GM12892 (cell line): Measurements from ENCODE around the gene LRRTM4.

Experiments
- DNase-seq: peaks from one replicate; pipeline ENCODE4 v3.0.0; 2011; ENCODE audit not compliant: insufficient read length
- FAIRE-seq: peaks from 2 replicates; lab custom pipeline; 2011; peaks lifted over from hg19 to GRCh38; lab: Jason Lieb, UNC
- POLR2A ChIP-seq: IDR thresholded peaks from 2 replicates; pipeline ENCODE4 v1.6.1; 2011; ENCODE audit warnings: low read depth, low read length, control low read depth
- POLR2AphosphoS5 ChIP-seq: IDR thresholded peaks from 2 replicates; pipeline ENCODE4 v1.6.1; 2011; ENCODE audit warnings: low read depth, low read length, control low read depth
- TAF1 ChIP-seq: IDR thresholded peaks from 2 replicates; pipeline ENCODE4 v1.6.1; 2011; ENCODE audit warnings: low read depth, mild to moderate bottlenecking, control low read depth, low read length, borderline replicate concordance

Gene LRRTM4

DNA sequence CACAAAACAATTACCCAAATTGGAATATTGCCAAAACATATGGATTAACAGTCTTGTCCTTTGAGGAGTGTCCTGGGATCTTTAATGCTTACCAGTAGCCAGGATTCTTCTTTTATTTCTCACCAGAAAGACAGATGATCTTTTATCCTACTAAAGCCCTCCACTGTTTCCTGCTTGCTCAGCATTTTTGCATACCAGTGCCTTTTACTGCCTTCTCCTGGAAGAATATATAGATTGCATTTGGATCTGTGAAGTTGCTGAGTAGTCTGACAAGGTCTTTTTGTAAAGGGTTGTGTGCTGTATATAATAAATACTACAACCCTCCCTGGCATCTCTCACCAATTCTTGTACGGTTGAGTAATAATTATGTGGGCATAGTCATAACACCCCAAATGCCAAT is 652.2 kb downstream of the LRRTM4 start:
- TF ChIP-seq POLR2AphosphoS5 (no peak), TAF1 (no peak), POLR2A (no peak)
- DNase-seq: no peak
- FAIRE-seq: no peak

GRCh38 chr2:76867854-76868253 is 654.3 kb downstream of the LRRTM4 start:
- TF ChIP-seq TAF1: no peak
- no peak for TF ChIP-seq POLR2A
- no peak for TF ChIP-seq POLR2AphosphoS5
- FAIRE-seq: no peak
- no peak for DNase-seq

GRCh38 chr2:76866464-76866863 is 655.7 kb downstream of the LRRTM4 start:
- no peak for TF ChIP-seq POLR2A
- TF ChIP-seq POLR2AphosphoS5: no peak
- TF ChIP-seq TAF1: no peak
- DNase-seq: no peak

GRCh38 chr2:76862901-76863300 is 659.3 kb downstream of the LRRTM4 start:
- DNase-seq (no peak), FAIRE-seq (no peak)
- TF ChIP-seq POLR2A (no peak), TAF1 (no peak), POLR2AphosphoS5 (no peak)

More at GRCh38 chr2:76866464-76866863, 655.7 kb downstream of the LRRTM4 start:
- FAIRE-seq: no peak

- no peak for DNase-seq
- no peak for FAIRE-seq
- TF ChIP-seq TAF1 (no peak), POLR2A (no peak), POLR2AphosphoS5 (no peak)
Observed at GRCh38 chr2:76861708-76862107, 660.5 kb downstream of the LRRTM4 start.

- DNase-seq: no peak
- FAIRE-seq: no peak
- TF ChIP-seq POLR2A (no peak), POLR2AphosphoS5 (no peak), TAF1 (no peak)
Observed at GRCh38 chr2:76851000-76851399, 671.2 kb downstream of the LRRTM4 start.

DNA sequence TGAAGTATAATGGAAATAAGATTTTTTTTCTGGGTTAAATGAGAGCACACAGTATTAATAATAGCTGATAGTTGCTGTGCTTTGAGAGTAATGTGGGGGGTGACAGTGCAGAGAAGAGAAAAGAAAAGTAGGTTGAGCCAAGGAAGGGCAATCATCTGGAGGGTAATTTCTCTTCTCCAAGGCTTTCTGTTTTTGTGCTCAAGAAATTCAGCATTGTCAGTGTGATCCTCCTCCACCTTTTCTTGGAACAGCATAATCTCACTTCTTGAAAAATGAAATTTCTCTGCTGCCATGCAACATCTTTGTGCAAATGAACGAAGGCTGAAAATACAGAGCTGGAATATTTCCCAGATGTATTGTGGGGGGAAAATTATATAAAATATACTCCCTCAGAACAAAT is 673.1 kb downstream of the LRRTM4 start:
- FAIRE-seq: no peak
- no peak for DNase-seq

GRCh38 chr2:76839826-76840225 is 682.4 kb downstream of the LRRTM4 start:
- TF ChIP-seq POLR2A: no peak
- FAIRE-seq (no peak), DNase-seq (no peak)

More for the DNA sequence above, 673.1 kb downstream of the LRRTM4 start:
- no peak for TF ChIP-seq POLR2AphosphoS5
- no peak for TF ChIP-seq POLR2A
- no peak for TF ChIP-seq TAF1

- TF ChIP-seq POLR2A (no peak), POLR2AphosphoS5 (no peak)
Observed at GRCh38 chr2:76829374-76830234, 692.6 kb downstream of the LRRTM4 start.

GRCh38 chr2:76826691-76827090 is 695.5 kb downstream of the LRRTM4 start:
- no peak for FAIRE-seq
- TF ChIP-seq POLR2AphosphoS5 (no peak), TAF1 (no peak), POLR2A (no peak)
- DNase-seq: no peak

More at GRCh38 chr2:76829374-76830234, 692.6 kb downstream of the LRRTM4 start:
- DNase-seq: no peak
- FAIRE-seq: no peak

- no peak for TF ChIP-seq POLR2A
- no peak for DNase-seq
- no peak for FAIRE-seq
Observed at GRCh38 chr2:76825140-76825970, 696.8 kb downstream of the LRRTM4 start.

GRCh38 chr2:76821731-76822130 is 700.4 kb downstream of the LRRTM4 start:
- FAIRE-seq (no peak), DNase-seq (no peak)
- TF ChIP-seq POLR2AphosphoS5 (no peak), TAF1 (no peak), POLR2A (no peak)

- DNase-seq (no peak), FAIRE-seq (no peak)
- TF ChIP-seq POLR2A (no peak), TAF1 (no peak), POLR2AphosphoS5 (no peak)
Observed at GRCh38 chr2:76813084-76813483, 709.1 kb downstream of the LRRTM4 start.
